ENCODE data around the gene GMDS.

GMDS gene

DNA sequence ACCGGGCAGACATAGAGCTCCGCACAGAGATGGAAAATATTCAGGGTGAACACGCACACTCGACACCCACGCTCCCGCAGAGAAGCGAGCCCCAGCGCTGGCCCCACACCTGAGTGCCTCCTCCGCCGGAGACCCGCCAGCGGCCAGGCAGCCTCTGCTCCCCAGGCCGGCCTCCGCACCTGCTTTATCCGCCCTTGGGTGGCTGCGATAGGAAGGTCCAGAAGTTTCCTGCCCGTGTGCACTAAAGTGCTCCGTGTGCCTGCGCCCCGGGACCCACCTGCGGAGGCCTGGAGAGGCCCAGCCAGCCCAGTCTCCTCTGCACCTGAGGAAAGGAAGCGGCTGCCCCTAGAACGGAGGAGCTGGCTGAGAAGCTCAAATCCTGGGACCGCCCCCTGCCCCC, 646.5 kb downstream of the GMDS start:
- DNase-seq (no peak), ATAC-seq (ENCODE audit: insufficient read depth, low read depth) (no peak)
- Histone ChIP-seq H3K9ac (ENCODE audit: low read depth, low read length) (no peak overlapping the region), H3K27ac (ENCODE audit: low read length) (no peak overlapping the region), H4K20me1 (ENCODE audit: insufficient read depth, low read length) (no peaks in the 10 kb centered on the region; the same call in 1 of the 2 replicates), H3K27me3 (ENCODE audit: insufficient read depth, low read length, poor library complexity) (peaks cover 10% of the 10 kb centered on the region), H3K4me2 (ENCODE audit: insufficient read depth, low read length) (no peak overlapping the region), H3K4me3 (ENCODE audit: low read depth in 1 of 2, low read length in 2 of 2) (no peak overlapping the region), H2AFZ (ENCODE audit: low read depth, low read length) (no peak overlapping the region), H3K36me3 (ENCODE audit: insufficient read depth, low read length) (no peaks in the 10 kb centered on the region), H3K4me1 (ENCODE audit: insufficient read depth, low read length) (peaks cover 26% of the 10 kb centered on the region), H3K9me3 (ENCODE audit: insufficient read depth, low read length, severe bottlenecking) (no peaks in the 10 kb centered on the region), H3K79me2 (ENCODE audit: insufficient read depth, low read length) (no peaks in the 10 kb centered on the region)
- TF ChIP-seq EZH2 (IDR thresholded peaks at IDR 0.05; ENCODE audit: borderline replicate concordance, low read depth, low read length, severe bottlenecking), result no peak
- TF ChIP-seq, protein P1, sequence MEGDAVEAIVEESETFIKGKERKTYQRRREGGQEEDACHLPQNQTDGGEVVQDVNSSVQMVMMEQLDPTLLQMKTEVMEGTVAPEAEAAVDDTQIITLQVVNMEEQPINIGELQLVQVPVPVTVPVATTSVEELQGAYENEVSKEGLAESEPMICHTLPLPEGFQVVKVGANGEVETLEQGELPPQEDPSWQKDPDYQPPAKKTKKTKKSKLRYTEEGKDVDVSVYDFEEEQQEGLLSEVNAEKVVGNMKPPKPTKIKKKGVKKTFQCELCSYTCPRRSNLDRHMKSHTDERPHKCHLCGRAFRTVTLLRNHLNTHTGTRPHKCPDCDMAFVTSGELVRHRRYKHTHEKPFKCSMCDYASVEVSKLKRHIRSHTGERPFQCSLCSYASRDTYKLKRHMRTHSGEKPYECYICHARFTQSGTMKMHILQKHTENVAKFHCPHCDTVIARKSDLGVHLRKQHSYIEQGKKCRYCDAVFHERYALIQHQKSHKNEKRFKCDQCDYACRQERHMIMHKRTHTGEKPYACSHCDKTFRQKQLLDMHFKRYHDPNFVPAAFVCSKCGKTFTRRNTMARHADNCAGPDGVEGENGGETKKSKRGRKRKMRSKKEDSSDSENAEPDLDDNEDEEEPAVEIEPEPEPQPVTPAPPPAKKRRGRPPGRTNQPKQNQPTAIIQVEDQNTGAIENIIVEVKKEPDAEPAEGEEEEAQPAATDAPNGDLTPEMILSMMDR (IDR thresholded peaks at IDR 0.05; ENCODE audit: borderline replicate concordance, extremely low read depth, low read length, poor library complexity, severe bottlenecking), result no peak

DNA sequence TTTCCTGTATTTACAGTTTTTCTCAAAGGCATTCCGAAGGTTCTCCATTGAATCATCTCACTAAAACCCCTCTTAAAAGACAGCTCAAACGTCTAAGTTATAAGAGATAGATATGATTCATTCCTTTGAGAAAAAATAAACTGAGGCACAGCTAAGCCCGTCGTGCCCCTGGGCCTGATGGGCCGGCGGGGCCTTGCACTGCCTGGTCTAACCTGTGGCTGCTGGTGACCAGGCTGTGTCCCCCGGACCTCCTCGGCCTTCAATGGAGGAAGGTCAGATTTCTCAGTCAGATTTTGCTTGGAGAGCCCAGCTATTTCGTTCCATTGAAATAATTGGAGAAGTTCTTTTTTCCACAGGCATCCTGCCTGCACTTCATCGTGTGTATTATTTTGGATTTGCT, 647.0 kb downstream of the GMDS start:
- Histone ChIP-seq H3K4me3 (ENCODE audit: low read depth in 1 of 2, low read length in 2 of 2) (no peak overlapping the region), H3K79me2 (ENCODE audit: insufficient read depth, low read length) (no peaks in the 10 kb centered on the region), H3K9ac (ENCODE audit: low read depth, low read length) (no peak overlapping the region), H3K4me1 (ENCODE audit: insufficient read depth, low read length) (peaks cover 26% of the 10 kb centered on the region), H2AFZ (ENCODE audit: low read depth, low read length) (no peak overlapping the region), H3K4me2 (ENCODE audit: insufficient read depth, low read length) (no peak overlapping the region), H3K27me3 (ENCODE audit: insufficient read depth, low read length, poor library complexity) (peaks cover 10% of the 10 kb centered on the region), H3K9me3 (ENCODE audit: insufficient read depth, low read length, severe bottlenecking) (no peaks in the 10 kb centered on the region), H4K20me1 (ENCODE audit: insufficient read depth, low read length) (no peaks in the 10 kb centered on the region; the same call in 1 of the 2 replicates), H3K36me3 (ENCODE audit: insufficient read depth, low read length) (no peaks in the 10 kb centered on the region), H3K27ac (ENCODE audit: low read length) (no peak overlapping the region)
- DNase-seq (no peak), ATAC-seq (ENCODE audit: insufficient read depth, low read depth) (no peak)
- TF ChIP-seq, protein P1 (IDR thresholded peaks at IDR 0.05; ENCODE audit: borderline replicate concordance, extremely low read depth, low read length, poor library complexity, severe bottlenecking), result no peak
- no peak for TF ChIP-seq EZH2 (IDR thresholded peaks at IDR 0.05; ENCODE audit: borderline replicate concordance, low read depth, low read length, severe bottlenecking)

DNA sequence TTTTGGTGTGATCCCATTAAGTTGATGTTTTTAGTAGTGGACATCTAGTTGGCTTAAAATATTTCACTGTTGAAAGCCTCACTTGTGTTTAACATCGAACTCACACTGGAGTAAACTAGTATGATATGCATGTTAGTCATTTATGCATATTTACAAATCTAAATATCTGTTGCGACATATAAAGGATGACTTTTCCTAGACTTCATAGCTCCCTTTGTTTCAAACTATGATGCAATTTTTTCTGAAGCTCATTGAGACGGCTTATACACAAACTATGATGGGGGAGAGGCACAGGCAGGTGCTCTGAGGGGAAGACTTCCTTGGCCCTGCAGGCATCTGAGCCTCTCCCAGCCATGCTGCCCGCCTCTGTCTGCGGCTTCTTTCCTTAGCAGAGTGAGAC, 647.5 kb downstream of the GMDS start:
- Histone ChIP-seq H3K4me3 (ENCODE audit: low read depth in 1 of 2, low read length in 2 of 2) (no peak overlapping the region), H4K20me1 (ENCODE audit: insufficient read depth, low read length) (no peaks in the 10 kb centered on the region; the same call in 1 of the 2 replicates), H3K9me3 (ENCODE audit: insufficient read depth, low read length, severe bottlenecking) (no peaks in the 10 kb centered on the region), H3K27ac (ENCODE audit: low read length) (no peak overlapping the region), H3K4me1 (ENCODE audit: insufficient read depth, low read length) (peaks cover 26% of the 10 kb centered on the region), H3K79me2 (ENCODE audit: insufficient read depth, low read length) (no peaks in the 10 kb centered on the region), H3K9ac (ENCODE audit: low read depth, low read length) (no peak overlapping the region), H2AFZ (ENCODE audit: low read depth, low read length) (no peak overlapping the region), H3K4me2 (ENCODE audit: insufficient read depth, low read length) (no peak overlapping the region), H3K27me3 (ENCODE audit: insufficient read depth, low read length, poor library complexity) (peaks cover 10% of the 10 kb centered on the region), H3K36me3 (ENCODE audit: insufficient read depth, low read length) (no peaks in the 10 kb centered on the region)
- ATAC-seq (ENCODE audit: insufficient read depth, low read depth), result no peak
- no peak for TF ChIP-seq EZH2 (IDR thresholded peaks at IDR 0.05; ENCODE audit: borderline replicate concordance, low read depth, low read length, severe bottlenecking)
- TF ChIP-seq, protein P1 (IDR thresholded peaks at IDR 0.05; ENCODE audit: borderline replicate concordance, extremely low read depth, low read length, poor library complexity, severe bottlenecking), result no peak
- DNase-seq, result no peak

All from DND-41 (cell line).